ENCODE measurements around the gene BCL2L11.

DNA sequence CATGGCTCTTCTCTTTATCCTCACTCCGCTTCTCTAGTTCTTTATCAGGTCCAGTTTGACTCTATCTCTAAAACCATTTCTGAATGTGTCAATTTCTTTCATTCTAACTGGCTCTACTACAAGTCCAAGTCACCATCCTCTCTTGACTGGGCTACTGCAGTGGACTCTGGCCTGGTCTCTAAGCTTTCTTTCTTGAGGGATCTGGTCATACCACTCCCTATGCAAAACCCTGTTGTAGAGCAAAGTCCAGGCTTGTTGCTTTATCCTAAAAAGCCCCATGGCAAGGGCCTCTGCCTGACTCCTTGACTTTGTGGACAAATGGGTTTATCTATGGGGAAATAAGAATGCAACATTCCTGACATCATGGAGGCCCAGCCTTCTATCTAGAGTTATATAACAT lies 87.1 kb downstream of the BCL2L11 start:
- TF ChIP-seq, protein P1, sequence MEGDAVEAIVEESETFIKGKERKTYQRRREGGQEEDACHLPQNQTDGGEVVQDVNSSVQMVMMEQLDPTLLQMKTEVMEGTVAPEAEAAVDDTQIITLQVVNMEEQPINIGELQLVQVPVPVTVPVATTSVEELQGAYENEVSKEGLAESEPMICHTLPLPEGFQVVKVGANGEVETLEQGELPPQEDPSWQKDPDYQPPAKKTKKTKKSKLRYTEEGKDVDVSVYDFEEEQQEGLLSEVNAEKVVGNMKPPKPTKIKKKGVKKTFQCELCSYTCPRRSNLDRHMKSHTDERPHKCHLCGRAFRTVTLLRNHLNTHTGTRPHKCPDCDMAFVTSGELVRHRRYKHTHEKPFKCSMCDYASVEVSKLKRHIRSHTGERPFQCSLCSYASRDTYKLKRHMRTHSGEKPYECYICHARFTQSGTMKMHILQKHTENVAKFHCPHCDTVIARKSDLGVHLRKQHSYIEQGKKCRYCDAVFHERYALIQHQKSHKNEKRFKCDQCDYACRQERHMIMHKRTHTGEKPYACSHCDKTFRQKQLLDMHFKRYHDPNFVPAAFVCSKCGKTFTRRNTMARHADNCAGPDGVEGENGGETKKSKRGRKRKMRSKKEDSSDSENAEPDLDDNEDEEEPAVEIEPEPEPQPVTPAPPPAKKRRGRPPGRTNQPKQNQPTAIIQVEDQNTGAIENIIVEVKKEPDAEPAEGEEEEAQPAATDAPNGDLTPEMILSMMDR (conservative IDR thresholded peaks at IDR 0.05; ENCODE audit: low read depth, low read length): no peak
- TF ChIP-seq EZH2 (IDR thresholded peaks at IDR 0.05; ENCODE audit: borderline replicate concordance, low read depth, low read length, poor library complexity, severe bottlenecking): no peak
